A204.1 (cell line): ENCODE results near the gene SEC16A.

ENCODE experiments used
- FAIRE-seq: peaks from 2 replicates; lab custom pipeline; 2012; peaks lifted over from hg19 to GRCh38; lab: Jason Lieb, UNC

The SEC16A gene

DNA sequence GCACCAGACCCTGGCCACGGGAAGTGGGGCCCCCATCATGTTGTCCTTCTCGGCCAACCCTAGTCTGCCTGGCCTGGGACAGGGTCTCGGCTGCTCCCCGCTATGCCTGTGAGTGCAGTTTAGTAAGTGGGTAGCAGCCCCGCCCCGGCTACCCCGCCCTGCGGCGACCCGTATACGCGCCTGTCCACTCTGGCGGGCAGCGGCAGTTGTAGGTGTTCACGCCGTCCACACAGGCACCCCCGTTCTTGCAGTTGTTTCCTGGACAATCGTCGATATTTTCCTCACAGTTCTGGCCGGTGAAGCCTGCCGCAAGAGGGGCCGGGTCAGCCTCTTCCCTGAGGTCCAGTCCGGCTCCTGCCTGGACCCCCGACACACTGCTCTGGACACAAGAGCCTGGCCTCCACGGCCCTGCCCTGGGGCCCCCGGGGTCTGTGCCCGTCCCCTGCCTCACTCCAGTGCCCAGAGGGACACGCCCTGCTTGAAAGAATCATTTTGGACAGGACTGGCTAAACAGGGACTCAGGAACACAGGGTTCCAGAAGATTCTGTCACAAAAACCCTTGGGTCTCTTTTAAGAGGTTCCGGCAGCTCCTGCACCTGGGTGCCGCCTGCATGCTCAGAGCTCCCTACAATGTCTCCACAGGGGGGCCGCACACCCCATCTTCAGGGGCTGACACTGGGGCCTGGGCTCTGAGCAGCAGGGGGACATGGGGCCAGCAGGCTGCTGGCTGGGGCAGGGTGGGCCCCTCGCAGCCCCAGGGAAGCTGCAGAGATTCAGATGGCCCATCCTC lies 36.6 kb upstream of the SEC16A start:
- FAIRE-seq = no peak

GRCh38 chr9:136518623-136519022 lies 35.8 kb upstream of the SEC16A start:
- FAIRE-seq = no peak

- no peak for FAIRE-seq
Measured at GRCh38 chr9:136517950-136518349, 35.1 kb upstream of the SEC16A start.

DNA sequence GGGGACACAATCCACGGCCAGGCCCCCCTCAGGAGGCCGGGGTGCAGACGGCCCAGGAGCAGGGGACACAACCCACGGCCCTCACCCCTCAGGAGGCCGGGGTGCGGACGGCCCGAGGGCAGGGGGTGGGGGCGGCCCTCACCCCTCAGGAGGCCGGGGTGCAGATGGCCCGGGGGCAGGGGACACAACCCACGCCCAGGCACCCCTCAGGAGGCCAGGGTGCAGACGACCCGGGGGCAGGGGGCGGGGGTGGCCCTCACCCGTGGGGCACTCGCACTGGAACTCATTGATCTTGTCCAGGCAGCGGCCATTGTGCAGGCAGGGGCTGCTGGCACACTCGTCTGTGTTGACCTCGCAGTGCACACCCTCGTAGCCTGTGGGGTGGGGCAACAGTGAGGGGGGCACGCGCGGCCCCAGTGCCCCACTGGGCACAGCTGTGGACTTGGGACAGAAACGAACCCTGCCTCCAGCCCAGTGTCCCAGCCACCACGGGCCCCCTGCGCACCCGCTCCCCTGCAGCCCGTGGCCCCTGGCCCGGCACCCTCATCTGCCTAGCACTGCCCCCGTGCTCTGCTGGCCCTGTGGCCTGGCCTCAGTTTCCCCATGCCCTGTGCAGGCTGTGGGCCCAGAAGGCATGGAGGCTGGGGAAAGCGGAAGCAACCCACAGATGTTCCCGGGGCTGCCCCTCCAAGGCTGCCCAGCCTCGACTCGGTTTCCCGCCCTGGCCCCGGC lies 34.3 kb upstream of the SEC16A start:
- FAIRE-seq = no peak

GRCh38 chr9:136516191-136516654 lies 33.4 kb upstream of the SEC16A start:
- no peak for FAIRE-seq

GRCh38 chr9:136515276-136515675 lies 32.4 kb upstream of the SEC16A start:
- FAIRE-seq = no peak

- FAIRE-seq = no peak
Measured at GRCh38 chr9:136514022-136514714, 31.3 kb upstream of the SEC16A start.

- FAIRE-seq = no peak
Measured at GRCh38 chr9:136513191-136513590, 30.4 kb upstream of the SEC16A start.

DNA sequence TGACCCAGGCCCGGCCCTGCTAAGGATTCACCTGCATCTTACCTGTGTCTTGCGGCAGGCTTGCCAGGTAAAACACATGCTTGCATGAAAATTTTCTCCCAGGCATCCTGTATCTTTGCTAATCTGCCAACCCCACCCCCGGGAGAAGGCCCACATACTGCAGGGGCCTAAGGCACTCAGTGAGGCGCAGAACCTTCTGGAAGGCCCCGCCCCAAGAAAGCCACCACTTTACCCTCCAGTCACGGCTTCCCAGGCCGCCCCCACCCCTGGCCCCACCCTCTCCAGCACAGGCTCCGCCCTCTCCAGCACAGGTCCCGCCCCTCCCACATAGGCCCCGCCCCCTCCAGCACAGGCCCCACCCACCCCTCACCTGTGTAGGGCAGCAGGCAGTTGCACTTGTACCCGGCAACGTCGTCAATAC lies 29.8 kb upstream of the SEC16A start:
- no peak for FAIRE-seq

DNA sequence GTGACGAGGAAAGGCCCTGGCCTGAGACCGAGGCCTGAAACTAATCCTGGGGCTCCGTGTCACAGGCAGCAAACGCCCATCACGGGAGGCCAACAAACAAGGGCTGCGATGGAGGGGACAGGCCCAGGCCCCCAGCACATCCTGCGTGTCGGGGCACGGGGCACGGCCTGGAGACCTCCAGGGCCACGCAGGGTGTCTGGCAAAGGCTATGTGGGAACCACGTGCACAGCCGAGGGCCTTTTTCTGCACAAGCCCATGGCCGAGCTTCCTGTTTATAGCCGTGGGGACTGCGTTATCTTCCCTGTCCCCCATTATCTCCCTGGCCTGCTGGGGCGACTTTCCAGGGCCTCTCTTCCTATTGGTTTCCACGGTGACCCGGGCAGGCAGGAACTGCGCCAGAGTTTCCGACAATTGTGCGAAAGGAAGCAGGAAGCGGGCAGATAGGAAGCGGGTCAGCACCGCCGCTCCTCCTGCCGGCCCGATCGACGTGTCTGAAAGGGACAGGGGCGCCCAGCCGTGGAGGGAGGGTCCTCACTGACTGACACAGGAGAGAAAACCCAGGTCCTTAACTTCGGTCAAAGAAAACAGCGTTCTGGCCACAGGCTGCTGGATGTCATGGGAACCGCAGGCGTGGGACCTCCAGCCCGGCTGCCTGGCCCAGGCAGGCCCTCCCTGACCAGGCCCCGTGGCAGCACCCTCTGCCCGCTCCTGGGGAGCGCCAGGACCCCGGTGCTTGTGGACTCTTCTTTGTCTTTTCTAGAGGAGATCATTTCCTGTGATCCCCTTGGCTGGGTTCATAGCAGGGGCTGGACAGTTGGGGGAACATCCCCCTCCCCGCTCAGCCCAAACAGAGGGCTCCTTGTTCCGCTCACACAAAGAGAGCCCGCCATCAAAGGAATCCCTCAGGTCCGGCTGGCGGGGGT lies 29.1 kb upstream of the SEC16A start:
- FAIRE-seq = no peak

DNA sequence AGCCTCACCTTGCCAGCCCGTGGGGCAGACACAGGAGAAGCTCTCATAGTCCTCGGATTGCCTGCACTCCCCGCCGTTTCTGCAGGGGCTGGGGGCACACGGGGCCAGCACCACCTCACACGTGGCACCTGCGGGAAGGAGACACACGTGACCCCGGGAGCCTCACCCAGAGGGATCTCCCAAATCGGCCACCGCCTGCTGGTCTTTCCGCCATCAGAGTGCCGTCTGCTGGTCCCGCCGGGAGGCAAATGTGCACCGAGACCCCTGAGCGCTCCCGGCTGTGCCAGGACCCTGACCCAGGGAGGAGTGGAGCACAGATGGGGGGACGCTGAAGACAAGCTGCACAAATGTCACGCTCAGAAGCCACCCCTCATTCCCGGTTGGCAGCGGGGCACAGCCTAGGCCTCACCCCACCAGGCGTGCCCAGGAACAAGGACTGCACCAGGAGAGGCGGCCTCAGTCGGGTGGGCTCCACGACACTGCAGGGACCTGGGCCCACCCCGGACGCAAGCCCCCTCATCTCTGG lies 28.4 kb upstream of the SEC16A start:
- no peak for FAIRE-seq

DNA sequence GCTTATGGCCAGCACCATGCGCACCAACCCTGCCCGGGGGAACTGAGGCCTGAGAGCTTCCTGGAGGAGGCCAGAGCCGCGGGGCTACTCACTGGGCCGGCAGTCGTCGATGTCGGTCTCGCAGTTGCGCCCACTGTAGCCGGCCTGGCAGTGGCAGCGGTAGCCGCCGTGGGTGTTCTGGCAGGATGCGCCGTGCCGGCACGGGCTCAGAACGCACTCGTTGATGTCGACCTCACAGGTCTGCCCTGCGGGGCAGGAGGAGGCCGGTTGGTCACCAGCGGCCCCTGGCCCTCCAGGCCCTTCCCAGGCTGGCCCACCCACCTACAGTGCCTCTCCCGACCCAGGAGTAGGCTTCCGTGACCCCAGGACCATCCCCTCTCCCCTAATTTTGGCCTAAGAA lies 27.7 kb upstream of the SEC16A start:
- FAIRE-seq = no peak

DNA sequence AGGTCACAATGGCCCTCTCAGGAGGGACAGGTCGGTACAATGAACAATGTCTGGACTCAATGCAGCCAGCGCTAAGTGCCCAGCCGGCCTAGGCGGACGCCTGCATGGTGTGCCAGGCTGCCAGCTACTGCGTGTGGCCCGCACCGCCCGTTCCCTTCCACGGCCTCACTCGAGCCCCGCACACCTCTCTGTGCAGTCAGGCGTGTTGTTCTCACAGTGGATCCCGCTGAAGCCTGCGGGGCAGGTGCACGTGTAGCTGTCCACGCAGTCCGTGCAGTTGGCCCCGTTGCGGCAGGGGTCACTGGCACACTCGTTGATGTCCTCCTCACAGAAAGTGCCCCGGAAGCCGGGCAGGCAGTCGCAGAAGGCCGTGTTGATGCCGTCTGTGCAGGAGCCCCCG lies 26.7 kb upstream of the SEC16A start:
- no peak for FAIRE-seq

GRCh38 chr9:136508729-136509500 lies 26.1 kb upstream of the SEC16A start:
- FAIRE-seq = no peak

DNA sequence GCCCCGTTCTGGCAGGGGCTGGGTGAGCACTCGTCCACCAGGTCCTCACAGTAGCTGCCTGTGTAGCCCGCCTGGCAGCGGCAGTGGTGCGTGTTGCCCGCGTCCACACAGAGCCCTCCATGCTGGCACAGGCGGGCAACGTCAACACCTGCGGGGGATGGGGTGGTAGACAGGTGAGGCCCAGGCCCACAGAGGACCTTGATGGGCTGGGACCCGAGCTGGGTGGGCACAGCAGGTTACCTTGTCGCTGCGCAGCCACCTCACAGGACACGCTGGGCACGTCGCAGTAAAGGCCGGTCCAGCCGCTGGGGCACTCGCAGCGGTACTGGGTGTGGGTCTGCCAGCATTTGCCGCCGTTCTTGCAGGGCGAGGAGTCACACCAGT lies 25.1 kb upstream of the SEC16A start:
- FAIRE-seq = no peak

- no peak for FAIRE-seq
Measured at GRCh38 chr9:136507221-136507991, 24.6 kb upstream of the SEC16A start.

- no peak for FAIRE-seq
Measured at GRCh38 chr9:136506425-136506824, 23.6 kb upstream of the SEC16A start.

DNA sequence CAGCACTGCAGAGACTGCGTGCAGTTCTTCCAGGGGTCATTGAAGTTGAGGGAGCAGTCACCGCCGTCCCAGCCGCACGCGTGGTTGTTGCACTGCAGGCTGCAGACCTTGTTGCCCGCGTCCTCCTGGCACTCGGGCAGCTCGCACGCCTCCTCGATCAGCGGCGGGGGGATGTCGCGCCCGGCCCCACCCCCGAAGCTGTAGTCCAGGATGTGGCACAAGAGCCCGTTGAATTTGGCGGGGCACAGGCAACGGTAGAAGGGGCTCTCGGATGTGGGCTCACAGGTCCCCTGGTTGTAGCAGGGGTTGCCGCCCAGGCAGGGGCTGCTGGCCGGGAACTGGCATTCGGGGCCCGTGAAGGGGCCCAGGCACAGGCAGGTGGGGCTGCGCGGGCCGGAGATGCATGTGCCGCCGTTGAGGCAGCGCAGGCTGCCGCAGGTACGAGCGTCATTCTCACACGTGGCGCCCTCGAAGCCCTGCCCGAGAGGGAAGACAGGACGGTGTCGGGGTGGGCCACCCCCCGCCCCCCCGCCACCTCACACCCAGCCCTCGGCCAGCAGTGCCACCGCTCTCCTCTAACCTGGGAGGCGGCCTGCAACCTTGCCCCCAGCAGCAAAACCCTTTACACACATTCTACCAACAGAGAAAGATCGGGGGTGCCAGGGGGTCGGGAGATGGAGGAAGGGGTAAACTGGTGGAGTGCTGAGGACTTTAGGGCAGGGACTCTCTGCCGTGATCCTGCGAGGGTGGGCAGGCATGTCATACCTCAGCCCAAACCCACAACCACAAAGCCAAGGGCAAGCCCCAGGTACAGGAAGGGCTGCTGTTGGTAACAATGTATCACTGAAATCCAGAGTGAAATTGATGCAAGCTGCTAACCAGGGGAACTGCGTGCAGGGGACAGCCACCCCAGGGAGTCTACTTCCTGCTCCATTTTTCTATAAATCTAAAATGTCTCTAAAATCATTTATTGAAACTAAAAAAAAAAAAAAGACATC lies 22.9 kb upstream of the SEC16A start:
- FAIRE-seq = no peak
